ENCODE measurements around the gene RAB35.

RAB35 gene

GRCh38 chr12:120132863-120133385 lies 16.4 kb upstream of the RAB35 start:
- no peak for ATAC-seq
- DNase-seq, result no peak

- DNase-seq, result no peak
- no peak for ATAC-seq
These were observed 15.7 kb upstream of the RAB35 start for GRCh38 chr12:120132054-120132836.

DNA sequence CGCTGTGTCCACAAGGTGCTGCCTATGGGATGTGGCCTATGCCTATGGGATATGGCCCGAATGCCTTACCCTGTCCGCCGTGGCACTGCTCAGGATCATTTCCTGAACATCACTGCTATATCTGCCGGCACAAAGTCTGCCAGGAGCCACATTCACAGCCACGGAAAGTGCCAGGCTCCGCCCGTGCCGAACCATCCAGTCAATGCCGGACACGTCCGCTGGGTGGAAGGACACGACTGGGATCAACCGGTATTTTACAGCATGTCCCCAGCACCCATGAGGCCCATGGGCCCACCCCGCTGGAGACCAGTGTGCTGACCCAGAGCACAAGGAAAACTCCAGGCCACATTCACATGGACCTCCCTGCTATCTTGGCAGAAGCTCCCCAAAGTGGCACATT lies 14.6 kb upstream of the RAB35 start:
- DNase-seq (no peak), ATAC-seq (no peak)

- DNase-seq (no peak), ATAC-seq (no peak)
These were observed 13.5 kb upstream of the RAB35 start for GRCh38 chr12:120130011-120130410.

DNA sequence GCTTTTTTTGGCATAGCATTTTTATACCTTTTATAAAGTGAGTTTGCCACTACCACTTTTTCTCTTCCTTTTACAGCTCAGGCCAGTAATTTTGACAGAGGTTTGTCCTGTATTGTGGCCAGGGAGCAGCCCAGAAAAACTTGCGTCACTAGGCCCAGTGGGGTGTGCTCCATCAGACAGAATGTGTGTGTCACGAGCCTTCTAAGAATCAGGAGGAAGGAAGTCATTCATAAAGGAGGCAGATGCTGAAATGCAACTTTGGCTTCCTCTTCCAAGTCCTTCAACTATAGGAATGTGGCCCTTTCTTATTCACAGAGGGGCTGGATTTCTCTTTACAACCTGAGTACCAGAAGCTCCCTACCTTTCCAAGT lies 10.1 kb upstream of the RAB35 start:
- DNase-seq (no peak), ATAC-seq (peak; percentile 33)

- DNase-seq, result peak; percentile 35
- peak; percentile 46 for ATAC-seq
These were observed 9.5 kb upstream of the RAB35 start for GRCh38 chr12:120125792-120126634.

DNA sequence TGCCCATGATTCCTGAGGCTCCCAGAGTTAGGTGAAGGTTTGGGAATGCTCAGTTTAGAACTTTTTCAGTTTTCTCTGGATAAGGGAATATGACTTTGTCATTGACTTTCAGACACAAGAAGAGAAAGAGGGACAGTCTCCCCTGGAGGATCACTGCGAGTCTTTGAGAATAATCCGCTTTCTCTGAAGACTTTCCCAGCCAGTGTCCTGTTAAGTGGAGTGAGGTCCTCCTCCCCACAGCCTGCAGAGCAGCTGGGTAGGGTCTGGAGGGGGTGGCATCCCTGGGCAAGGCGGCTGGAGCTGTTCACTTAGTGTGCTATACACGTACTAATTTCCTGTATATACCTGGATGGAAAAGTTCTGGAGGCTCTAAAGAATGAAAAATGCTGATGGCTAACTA lies 8.5 kb upstream of the RAB35 start:
- ATAC-seq (no peak), DNase-seq (no peak)

- DNase-seq, result no peak
- ATAC-seq, result peak; percentile 53
These were observed 5.3 kb upstream of the RAB35 start for GRCh38 chr12:120121766-120122293.

DNA sequence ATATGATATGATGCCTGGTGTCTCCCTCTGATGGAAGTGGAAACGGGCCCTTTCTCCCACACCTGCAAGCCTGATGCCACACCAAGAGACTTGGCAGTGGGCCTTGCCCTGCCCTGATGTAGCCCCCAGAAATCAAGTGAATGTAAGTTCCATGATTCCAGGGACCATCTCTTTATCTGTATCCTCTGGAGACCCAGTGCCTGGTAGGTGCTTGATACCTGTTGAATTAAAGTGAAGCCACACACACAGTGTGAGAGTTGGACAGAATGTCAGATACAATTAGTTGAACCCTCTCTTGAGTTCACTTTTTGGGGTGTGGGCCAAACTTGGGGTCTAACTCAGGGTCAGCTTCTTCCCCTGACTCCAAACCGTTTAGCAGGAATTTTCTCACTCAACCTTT lies 4.8 kb upstream of the RAB35 start:
- DNase-seq, result no peak
- no peak for ATAC-seq

DNA sequence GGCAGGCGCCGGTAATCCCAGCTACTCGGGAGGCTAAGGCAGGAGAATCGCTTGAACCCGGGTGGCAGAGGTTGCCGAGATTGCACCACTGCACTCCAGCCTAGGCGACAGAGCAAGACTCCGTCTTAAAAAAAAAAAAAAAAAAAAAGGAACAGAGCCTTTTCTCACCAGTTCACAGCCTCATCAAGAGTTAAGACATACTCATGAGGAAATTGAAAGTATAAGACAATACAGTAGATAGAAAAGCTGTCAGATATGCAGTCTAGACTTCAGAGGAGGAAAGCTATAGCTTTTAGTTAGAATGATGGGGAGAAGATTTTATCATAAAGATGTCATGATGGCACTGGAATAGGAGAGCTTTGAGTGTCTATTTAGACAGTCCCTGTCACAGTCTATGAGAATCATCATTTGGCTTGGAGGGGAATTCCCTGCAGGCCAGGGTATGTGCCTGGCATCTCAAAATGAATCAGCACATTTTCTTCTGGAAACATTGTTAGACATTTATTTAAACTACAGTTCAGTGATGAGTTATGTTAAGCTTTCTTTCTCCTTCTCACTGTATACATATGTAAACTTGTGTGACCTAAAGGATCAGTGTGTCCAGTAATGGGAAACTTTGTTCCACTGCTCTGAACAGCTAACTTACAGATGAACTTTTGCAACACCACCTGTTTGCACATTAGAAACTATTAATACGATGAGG lies 2.9 kb upstream of the RAB35 start:
- ATAC-seq, result peak; percentile 62
- peak; percentile 35 for DNase-seq

DNA sequence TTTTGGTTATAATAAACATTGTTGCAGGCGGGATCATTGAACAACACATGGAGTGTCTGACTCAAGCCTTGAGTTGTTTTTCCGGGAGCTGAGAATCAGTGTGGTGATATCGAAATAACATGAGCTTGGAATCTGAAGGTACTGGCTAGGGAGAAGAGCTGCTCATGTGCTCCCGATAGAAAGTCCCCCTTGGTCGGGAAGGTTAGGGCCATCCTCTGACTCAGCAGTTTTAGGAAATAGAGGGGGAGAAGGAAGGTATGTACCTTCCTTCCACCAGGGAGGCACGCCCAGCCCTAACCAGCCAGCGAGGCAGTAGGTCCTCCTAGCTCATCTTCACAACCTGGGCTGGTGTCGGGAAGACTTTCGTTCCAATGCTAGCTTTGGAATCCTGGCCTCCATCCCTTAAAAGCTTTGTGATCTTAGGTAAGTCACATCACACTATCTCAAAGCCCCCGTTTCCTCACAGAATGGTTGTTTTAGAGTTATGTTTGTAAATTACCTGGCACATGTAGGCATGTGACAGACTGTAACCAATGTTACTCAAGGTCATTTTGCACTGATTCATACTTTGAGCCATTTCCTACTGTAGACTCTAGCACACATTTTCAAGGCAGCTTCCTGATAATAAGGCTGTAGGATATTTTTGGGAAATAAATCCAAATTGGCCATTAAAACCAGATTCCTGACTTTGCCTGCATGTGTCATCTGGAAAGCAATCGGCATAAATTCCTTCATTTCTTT lies 1.9 kb upstream of the RAB35 start:
- DNase-seq, result no peak
- ATAC-seq, result no peak

GRCh38 chr12:120117961-120118320 lies 1.4 kb upstream of the RAB35 start:
- ATAC-seq (no peak), DNase-seq (no peak)

- DNase-seq (peak; percentile 99), ATAC-seq (peak; percentile 72)
These were observed 469 bp upstream of the RAB35 start for GRCh38 chr12:120116792-120117651.

- peak; percentile 52 for DNase-seq
- ATAC-seq, result peak; percentile 2
These were observed 687 bp downstream of the RAB35 start for GRCh38 chr12:120115692-120116440.

GRCh38 chr12:120115066-120115465 lies 1.5 kb downstream of the RAB35 start:
- DNase-seq (no peak), ATAC-seq (no peak)

- ATAC-seq, result peak; percentile 73
These were observed 5.7 kb downstream of the RAB35 start for GRCh38 chr12:120110550-120111501.

GRCh38 chr12:120109570-120110267 lies 6.8 kb downstream of the RAB35 start:
- ATAC-seq (no peak), DNase-seq (no peak)

More at GRCh38 chr12:120110550-120111501, 5.7 kb downstream of the RAB35 start:
- peak; percentile 52 for DNase-seq

DNA sequence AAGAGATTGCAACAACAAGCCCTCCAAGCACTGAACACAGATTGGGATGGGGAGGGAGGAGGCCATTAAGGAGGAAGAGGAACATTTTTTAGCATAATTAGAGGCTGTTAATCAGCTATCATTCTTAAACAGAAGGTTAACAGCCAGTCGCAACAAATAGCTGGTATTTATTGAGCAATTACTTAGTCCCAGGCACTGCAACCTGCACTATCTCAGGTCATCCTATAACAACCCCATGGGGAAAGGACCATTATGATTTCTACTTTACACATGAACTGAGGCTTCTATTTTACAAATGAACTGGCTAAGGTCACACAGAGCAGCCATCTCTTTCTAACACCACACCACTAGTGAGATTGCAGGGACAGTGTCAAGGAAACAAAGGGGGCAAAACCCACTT lies 10.4 kb downstream of the RAB35 start:
- ATAC-seq, result no peak
- DNase-seq, result no peak

Data from stimulated activated naive CD8-positive, alpha-beta T cell treated with anti-CD3 and anti-CD28 coated beads, Interleukin-15, Interleukin-2, amounts not matched to agents 100 U/mL and 50 U/mL, for 24 hours (primary cell).